ENCODE data around the gene RAF1. TPM values are rescaled to one million over a fixed set of nuclear protein-coding genes. Genes with fewer than 3 reads are reported as not detected.

RAF1 gene
- polyA plus RNA-seq, 3 donors: 36.4 to 57.0 (median 42.4) TPM

DNA sequence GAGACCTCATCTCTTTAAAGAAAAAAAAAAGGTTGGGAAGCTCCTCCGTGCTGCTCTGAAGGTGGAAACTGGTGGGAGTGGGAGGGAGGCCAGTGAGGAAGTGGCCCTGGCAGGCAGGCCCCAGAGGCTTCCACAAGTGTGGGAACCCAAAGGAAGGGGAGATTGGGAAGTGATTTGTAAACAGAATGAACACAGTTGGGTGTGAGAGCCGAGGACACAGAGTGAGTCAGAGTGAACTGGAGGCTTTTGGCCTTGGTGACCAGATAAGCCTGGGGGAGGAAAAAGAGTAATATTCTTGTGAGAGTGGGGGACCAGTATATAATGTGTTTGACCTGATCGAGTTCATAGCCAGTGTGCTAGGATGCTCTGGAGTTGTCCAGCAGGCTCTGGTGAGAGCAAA lies 84.0 kb downstream of the RAF1 start:
- WGBS, 3 donors: 25 to 43% (median 38%) methylated on average over 3 of the region's 3 CpGs
- H3K27ac ChIP-seq (ENCODE audit: low read depth, low read length): no peak overlapping the region

DNA sequence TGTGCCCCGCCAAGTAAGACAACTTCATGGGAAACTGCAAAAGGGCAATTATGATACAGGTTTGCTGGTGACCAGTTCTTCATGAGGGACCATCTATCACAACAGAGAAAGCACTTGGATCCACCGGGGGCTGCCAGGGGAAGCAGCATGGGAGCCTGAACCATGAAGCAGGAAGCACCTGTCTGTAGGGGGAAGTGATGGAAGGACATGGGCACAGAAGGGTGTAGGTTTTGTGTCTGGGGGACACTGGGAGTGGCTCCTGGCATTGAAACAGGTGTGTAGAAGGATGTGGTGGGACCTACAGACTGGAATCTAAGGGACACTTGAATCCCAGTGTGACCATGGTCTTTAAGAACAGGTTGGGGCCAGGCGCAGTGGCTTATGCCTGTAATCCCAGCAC lies 84.5 kb downstream of the RAF1 start:
- H3K27ac ChIP-seq (ENCODE audit: low read depth, low read length): no peak overlapping the region
- 77 to 91% (median 78%) methylated on average over 3 of the region's 3 CpGs for WGBS, 3 donors

DNA sequence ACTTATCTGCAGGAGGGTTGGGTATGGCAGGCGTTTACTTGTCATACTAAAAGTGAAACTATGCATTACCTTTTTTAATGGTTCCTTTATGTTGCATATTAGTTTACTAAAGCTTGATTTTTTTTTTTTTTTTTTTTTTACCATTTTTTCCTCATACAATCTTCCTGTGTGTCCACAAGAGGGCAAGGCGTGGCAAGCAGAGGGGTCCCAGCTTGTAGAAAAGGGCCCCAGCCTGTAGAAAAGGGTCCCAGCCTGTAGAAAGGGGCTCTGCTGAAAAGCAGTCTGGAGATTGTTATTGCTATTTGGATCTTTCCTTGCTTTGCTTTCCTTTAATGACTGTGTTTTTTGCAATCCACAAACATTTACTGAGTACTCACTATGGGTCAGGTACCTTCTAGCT lies 85.2 kb downstream of the RAF1 start:
- WGBS, 3 donors: 85 to 88% (median 86%) methylated on average over 2 of the region's 2 CpGs

DNA sequence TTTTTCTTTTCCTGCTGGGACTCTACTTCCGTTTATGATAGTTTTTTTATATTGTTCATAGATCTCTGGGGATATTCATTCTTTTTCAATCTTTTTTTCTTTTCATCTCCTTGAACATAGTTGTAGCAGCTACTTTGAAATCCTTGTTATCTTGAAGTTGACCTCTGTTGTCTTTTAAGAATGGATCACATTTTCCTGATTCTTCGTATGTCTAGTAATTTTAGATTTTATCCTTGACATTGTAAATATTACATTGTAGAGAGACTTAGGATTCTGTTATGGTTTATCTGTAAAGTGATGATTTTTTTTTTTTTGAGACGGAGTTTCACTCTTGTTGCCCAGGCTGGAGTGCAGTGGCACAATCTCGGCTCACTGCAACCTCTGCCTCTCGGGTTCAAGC lies 86.5 kb downstream of the RAF1 start:
- 93 to 95% (median 95%) methylated on average over 5 of the region's 5 CpGs for WGBS, 3 donors
- no peak overlapping the region for H3K27ac ChIP-seq (ENCODE audit: low read depth, low read length)

More for the DNA sequence above, 85.2 kb downstream of the RAF1 start:
- H3K27ac ChIP-seq (ENCODE audit: low read depth, low read length): no peak overlapping the region

DNA sequence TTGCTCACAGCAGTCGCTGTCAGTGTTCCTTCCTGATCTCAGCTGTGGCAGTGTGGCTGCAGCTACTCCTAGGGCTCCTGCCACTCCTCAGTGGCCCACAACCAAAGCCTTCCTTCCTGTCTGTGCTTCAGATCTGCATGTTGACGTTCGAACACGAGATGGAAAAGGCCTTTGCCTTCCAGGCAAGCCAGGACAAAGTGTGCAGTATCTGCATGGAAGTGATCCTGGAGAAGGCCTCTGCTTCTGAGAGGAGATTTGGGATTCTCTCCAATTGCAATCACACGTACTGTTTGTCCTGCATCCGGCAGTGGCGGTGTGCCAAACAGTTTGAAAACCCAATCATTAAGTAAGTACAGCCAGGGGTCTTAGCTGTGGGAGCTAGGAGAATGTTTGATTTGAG lies 89.3 kb downstream of the RAF1 start:
- H3K27ac ChIP-seq (ENCODE audit: low read depth, low read length): no peak overlapping the region
- WGBS, 3 donors: 50 to 65% (median 60%) methylated on average over 7 of the region's 7 CpGs

DNA sequence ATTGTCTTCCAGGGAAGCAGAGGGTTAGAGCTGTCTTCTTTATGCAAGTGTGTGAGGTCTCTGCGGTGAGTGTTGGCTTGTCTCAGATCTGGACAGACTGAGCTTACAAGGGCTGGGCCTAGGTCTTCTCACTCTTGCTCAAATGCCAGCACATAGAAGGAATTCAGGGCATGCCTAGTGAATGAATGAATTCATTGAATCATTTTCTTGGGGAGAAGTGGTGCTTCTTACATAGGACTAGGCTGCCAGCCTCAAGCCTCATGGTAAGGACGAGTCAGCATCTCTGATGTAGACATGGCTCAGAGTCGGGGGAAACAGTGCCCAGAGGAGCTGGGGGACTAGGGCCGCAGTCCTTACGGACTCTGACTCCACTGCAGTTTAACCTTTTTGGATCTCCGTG lies 89.8 kb downstream of the RAF1 start:
- 95 to 98% (median 96%) methylated on average over 6 of the region's 6 CpGs for WGBS, 3 donors

DNA sequence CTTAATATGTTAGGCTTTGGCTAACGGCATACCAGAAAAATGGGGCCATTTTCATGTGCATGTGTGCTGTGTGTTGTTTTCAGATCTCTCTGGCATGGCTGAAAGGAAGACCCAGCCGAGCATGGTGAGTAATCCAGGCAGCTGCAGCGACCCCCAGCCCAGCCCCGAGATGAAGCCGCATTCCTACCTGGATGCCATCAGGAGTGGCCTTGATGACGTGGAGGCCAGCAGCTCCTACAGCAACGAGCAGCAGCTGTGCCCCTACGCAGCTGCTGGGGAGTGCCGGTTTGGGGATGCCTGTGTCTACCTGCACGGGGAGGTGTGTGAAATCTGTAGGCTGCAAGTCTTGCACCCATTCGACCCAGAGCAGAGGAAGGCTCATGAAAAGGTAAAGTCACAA lies 91.9 kb downstream of the RAF1 start:
- no peak overlapping the region for H3K27ac ChIP-seq (ENCODE audit: low read depth, low read length)
- WGBS, 3 donors: 93 to 95% (median 95%) methylated on average over 11 of the region's 11 CpGs

More for the DNA sequence above, 89.8 kb downstream of the RAF1 start:
- no peak overlapping the region for H3K27ac ChIP-seq (ENCODE audit: low read depth, low read length)

DNA sequence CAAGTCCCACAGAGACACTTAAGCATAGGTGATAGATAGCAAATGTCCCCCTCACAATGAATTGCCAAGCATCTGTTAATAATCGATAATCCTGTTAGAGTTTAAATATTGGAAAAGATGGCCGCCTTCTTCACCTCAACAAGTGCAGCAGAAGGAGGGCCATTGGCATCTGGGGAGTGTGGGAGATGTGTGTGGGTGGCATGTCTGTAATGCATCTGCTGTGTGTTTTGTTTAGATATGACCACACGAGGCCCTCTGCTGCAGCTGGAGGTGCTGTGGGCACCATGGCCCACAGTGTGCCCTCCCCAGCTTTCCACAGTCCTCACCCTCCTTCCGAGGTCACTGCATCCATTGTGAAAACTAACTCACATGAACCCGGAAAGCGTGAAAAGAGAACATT lies 94.1 kb downstream of the RAF1 start:
- no peak overlapping the region for H3K27ac ChIP-seq (ENCODE audit: low read depth, low read length)
- 77 to 92% (median 89%) methylated on average over 6 of the region's 6 CpGs for WGBS, 3 donors

DNA sequence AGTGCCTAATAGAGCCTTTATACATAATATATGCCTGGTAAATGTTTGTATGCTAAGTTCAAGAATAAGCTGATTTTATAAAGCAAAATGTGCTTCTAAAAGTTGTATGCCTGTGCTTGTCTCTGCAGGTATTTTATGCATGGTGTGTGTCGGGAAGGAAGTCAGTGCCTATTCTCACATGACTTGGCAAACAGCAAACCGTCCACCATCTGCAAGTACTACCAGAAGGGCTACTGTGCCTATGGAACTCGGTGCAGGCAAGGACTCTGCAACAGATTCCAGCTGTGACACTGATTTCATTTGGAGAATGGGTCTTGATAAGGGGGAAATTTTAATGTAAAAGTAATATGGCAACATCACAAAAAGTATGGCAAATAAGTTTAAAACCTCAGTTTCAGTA lies 95.2 kb downstream of the RAF1 start:
- 70 to 77% (median 74%) methylated on average over 3 of the region's 3 CpGs for WGBS, 3 donors
- H3K27ac ChIP-seq (ENCODE audit: low read depth, low read length): no peak overlapping the region

DNA sequence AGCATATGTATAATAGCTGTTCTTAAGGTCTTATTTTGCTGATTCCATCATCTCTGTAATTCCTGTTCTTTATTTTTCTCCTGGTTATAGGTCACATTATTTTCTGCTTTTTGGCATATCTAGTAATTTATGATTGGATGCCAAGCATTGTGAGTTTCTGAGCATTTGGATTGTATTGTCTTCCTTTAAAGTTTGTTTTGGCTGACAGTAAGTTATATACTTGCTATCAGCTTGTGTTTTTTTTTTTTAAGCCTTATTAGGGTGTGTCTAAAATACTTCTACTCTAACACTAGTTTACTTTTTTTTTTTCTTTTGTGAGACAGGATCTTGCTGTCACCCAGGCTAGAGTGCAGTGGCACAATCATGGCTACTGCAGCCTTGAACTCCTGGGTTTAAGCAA lies 96.9 kb downstream of the RAF1 start:
- no peak overlapping the region for H3K27ac ChIP-seq (ENCODE audit: low read depth, low read length)

DNA sequence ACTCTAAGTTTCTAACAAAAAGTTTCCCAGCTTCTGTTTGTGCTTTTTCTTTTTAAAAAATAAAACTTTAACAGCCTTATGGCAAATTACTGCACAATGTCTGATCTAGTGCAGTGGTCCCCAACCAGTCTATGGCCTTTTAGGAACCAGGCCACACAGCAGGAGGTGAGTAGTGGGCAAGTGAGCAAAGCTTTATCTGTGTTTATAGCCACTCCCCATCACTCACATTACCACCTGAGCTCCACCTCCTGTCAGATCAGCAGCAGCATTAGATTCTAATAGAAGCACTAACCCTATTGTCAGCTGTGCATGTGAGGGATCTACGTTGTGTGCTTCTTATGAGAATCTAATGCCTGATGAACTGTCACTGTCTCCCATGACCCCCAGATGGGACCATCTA lies 101.5 kb downstream of the RAF1 start:
- whole genome bisulfite sequencing, 3 donors: 48 to 79% (median 75%) methylated on average over 1 of the region's 1 CpG

DNA sequence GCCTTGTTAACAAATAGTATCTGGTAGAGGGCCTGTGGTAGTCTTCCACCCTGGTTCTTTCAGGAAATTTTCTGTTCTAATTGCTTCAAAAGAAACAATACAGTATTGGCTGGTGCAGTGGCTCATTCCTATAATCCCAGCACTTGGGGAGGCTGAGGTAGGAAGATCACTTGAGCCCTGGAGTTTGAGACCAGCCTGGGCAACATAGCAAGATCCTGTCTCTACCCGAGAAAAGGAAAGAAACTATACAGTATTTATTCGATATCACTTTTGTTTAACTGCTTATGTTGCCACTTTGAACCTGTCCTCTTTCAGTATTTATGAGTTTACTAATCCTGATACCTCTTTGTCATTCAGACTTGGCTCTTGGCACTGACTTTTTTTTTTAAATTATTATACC lies 102.5 kb downstream of the RAF1 start:
- no peak overlapping the region for H3K27ac ChIP-seq (ENCODE audit: low read depth, low read length)

More for the DNA sequence above, 101.5 kb downstream of the RAF1 start:
- no peak overlapping the region for H3K27ac ChIP-seq (ENCODE audit: low read depth, low read length)

DNA sequence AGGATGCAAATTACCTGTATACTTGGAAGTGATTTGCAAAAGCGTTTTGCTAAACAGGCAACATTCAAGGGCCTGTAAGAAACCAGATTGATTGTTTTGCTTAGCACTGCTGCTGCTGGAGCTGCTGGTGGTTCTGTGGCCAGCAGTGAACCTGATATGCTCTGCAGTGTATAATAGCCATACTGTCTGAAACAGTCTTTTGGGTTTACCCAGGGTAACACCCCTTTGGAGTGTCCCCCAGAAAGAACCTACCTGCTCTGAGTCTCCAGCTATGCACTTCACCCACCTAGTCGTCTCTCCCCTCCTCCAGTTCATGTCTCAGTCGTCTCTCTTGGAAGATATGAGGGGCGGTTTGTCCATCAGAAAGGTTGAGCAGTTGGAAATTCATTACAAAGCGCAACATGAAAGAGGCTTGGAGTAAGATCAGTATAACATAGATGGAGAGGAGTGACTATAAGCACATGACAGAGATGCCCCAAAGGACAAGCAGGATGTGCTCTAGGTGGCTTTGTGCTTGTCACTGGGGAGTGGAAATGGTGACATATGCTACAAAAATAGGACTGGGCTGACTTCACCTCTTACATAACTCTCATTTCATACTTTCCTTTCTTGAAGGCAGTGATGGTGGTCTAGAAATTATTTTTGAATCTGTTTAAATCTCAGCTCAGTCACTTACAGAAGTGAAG lies 103.3 kb downstream of the RAF1 start:
- no peak overlapping the region for H3K27ac ChIP-seq (ENCODE audit: low read depth, low read length)
- WGBS, 3 donors: 63 to 83% (median 83%) methylated on average over 5 of the region's 5 CpGs

More for the DNA sequence above, 102.5 kb downstream of the RAF1 start:
- WGBS, 3 donors: 58 to 84% (median 78%) methylated on average over 2 of the region's 2 CpGs

DNA sequence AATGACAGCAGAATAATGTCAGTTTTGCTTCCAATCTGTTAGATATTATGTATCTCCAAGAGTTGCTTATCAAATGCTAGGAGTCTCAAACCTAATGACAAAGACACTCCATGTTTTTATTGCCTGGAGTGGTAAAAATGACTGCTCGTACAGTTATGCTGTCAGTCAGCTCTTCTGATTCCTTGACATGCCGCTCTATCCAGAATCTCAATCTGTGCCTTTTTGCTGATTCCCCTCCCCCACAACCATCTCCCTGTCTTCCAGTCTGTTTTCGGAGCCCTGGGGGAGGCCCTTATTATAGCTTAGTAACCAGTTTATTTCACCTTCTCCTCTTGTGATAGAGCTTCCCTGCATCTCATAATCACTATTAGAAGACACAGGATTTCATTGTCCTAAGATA lies 104.4 kb downstream of the RAF1 start:
- H3K27ac ChIP-seq (ENCODE audit: low read depth, low read length): no peak overlapping the region
- WGBS, 3 donors: 66 to 85% (median 85%) methylated on average over 3 of the region's 3 CpGs

DNA sequence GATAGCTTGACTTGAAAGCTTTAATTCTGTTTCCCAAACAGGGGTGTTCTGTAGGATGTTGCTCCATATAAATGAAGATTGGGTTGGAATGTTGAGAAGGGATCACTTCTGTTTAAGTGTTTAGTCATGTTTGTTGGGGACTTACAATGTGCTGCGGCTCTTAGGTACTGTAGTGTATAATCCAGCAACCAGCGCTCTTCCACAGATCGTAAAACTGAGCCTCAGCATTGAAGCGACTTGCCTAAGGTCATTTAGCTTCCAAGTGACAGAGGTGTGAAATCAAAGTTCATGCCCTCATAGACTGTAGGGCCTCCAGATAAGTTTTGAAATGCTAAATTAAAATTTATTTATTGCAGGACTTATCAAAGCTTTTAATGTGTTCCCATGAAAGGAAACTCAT lies 105.2 kb downstream of the RAF1 start:
- no peak overlapping the region for H3K27ac ChIP-seq (ENCODE audit: low read depth, low read length)
- 48 to 87% (median 78%) methylated on average over 4 of the region's 4 CpGs for WGBS, 3 donors

DNA sequence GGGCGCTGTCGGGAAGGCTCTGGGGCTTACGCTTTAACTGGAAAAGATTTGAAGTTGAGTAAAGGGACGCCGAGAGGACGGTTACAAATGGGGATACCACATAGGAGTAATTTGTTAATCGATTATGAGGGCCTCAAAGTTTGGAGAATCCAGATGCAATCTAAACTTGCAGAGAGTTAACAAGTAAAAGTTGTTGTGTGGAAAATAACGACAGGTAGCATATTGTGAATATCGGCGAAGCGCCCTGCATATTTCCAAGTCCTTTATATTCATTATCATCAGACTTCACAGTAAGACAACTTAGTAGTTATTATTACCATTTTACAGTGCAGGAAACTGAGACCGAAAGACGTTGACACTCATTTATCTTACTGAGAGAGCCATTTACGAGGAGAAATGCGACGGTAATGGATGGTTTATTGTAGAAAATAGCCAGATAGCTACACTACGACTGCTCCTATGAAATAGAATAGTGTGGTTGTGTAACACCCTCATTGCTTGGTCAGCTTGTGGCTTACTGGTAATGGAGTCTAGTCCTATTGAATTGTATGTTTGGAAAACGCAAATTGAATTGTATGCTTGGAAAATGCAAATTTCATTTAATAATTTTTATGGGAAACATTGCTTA lies 106.3 kb downstream of the RAF1 start:
- 1 to 2% (median 1%) methylated on average over 18 of the region's 18 CpGs for WGBS, 3 donors
- peak overlapping the region; percentile 93 for H3K27ac ChIP-seq (ENCODE audit: low read depth, low read length)

DNA sequence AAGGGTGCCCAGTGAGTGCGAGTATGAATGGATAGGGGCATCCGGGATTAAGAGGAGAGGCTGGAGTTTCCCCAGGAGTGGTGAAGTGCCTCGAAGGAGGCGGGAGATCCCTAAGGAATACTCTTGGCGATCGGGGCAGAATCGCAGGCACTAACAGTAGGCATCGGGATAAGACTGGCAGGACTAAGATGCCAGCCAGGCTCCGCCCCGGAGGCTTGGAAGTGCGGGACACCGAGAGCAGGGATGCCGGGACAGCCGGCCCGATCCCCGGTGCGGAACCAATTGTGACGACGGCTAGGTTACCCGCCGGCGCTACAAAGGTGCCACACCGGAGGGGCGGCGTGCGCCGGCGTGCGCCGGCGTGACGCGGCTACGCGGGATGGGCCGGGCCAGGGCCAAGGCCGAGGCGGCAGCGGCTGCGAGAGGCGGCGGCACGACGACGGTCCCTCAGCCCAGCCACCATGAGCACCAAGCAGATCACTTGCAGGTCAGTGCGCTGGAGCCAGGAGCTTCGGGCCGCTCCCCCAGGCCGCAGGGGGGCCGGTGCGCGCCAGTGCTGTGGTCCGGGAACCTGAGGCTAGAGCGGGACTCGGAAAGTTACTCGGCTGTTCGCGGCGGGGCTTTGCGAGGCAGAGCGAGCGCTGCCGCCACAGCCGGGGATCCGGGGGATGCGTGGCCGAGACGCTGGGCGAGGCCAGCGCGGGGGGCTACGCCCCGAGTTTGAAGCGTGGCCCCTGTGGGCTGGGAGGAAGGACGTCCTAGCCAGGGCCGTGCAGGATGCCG lies 107.0 kb downstream of the RAF1 start, which contains the start of gene MKRN2:
TSS of gene MKRN2 (plus strand) at position 398 of the 783 bp plus-strand sequence. CDS start at position 462, 64 bp downstream.
- 0 to 1% (median 0%) methylated on average over 61 to 77 of the region's 77 CpGs for WGBS, 3 donors

DNA sequence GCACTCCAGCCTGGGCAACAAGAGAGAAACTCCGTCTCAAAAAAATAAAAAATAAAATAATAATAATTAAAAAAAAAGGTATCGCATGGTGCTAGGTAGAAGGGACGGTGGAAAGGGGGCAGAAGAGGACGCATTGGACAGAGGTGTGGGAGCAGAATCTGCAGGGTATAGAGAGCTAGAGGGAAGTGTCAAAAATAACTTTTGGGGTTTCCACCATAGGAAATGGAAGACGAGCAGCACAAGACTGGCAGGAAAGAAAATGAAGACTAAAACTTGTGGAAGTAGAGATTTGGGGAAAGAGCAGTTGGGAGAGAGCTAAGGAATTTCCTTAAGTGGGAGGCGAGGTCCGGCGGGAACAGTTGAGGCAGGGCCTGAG lies 107.6 kb downstream of the RAF1 start:
- WGBS, 3 donors: 1 to 3% (median 1%) methylated on average over 8 of the region's 8 CpGs
- H3K27ac ChIP-seq (ENCODE audit: low read depth, low read length): peak overlapping the region; percentile 71

More for the DNA sequence above, 107.0 kb downstream of the RAF1 start, which contains the start of gene MKRN2:
- peak within 1 kb of the TSS; percentile 93 for H3K27ac ChIP-seq (ENCODE audit: low read depth, low read length)

DNA sequence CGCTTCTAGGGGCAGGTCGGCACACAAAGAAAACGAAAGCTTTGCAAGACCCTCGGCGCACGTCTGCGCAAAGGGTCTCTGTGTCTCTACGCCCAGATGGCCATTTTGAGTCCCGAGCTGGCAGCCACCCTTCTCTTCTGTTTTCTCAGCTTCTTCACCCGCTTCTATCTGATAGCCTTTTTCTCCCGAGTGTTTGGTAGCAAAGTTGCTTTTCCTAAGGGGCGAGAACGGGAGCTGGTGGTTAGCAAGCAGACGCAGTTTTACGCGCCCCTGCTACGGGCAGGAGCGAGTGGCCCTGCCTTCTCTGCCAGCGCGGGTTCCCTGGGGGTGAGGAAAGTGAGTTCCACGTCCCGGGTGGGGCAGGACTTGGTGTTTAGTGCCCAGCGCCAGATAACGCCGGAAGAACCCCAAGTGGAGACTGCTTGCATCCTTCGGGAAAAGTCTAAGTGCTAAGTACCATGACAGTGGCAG lies 110.0 kb downstream of the RAF1 start:
- no peak overlapping the region for H3K27ac ChIP-seq (ENCODE audit: low read depth, low read length)
- 2 to 11% (median 3%) methylated on average over 26 of the region's 26 CpGs for whole genome bisulfite sequencing, 3 donors

Data from adipose tissue (tissue), 3 donors.